LNCAP (cell line): ENCODE measurements around the gene RNFT2.

Experiments
- TF ChIP-seq, protein P1 (sequence below): fragments of 450-650 bp; IDR thresholded peaks from 2 replicates; pipeline ENCODE4 v1.5.1; 2017; ENCODE audit warnings: mild to moderate bottlenecking

RNFT2 gene

GRCh38 chr12:116879509-116880212 is 141.5 kb downstream of the RNFT2 start:
- TF ChIP-seq, protein P1, sequence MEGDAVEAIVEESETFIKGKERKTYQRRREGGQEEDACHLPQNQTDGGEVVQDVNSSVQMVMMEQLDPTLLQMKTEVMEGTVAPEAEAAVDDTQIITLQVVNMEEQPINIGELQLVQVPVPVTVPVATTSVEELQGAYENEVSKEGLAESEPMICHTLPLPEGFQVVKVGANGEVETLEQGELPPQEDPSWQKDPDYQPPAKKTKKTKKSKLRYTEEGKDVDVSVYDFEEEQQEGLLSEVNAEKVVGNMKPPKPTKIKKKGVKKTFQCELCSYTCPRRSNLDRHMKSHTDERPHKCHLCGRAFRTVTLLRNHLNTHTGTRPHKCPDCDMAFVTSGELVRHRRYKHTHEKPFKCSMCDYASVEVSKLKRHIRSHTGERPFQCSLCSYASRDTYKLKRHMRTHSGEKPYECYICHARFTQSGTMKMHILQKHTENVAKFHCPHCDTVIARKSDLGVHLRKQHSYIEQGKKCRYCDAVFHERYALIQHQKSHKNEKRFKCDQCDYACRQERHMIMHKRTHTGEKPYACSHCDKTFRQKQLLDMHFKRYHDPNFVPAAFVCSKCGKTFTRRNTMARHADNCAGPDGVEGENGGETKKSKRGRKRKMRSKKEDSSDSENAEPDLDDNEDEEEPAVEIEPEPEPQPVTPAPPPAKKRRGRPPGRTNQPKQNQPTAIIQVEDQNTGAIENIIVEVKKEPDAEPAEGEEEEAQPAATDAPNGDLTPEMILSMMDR, result no peak

- TF ChIP-seq, protein P1, result no peak
These were observed 142.2 kb downstream of the RNFT2 start for GRCh38 chr12:116880213-116880816.

DNA sequence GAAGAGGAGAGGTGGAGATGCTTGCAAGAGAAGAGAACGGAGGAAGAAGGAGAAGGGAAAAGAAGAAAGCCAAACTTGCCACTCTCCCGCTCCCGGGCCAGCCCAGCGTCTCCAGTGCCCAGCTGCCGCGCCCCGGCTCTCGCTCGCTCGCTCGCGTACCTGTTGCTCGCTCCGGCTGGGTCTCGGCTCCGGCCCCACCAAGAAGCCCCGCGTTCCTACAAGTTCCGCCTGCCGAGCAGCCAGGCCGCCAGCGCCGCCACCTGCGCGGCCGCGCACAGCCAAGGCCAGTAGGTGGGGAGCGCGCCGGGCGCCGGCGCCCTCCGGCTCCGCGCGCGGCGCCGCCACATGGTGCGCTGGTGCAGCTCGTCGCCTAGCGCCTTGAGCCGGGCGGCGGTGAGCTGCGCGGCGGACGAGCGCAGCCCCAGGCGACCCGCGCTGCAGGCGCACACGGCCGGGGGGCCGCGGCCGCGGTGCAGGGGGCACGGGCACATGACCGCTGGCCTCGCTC is 142.8 kb downstream of the RNFT2 start:
- TF ChIP-seq, protein P1, result peak; percentile 45

GRCh38 chr12:116881325-116881876 is 143.3 kb downstream of the RNFT2 start, which contains the start of gene HRK:
Gene HRK, minus strand, starts transcription at chr12:116881441. Its CDS starts 134 bp downstream, at chr12:116881307.
- TF ChIP-seq, protein P1, result no peak

DNA sequence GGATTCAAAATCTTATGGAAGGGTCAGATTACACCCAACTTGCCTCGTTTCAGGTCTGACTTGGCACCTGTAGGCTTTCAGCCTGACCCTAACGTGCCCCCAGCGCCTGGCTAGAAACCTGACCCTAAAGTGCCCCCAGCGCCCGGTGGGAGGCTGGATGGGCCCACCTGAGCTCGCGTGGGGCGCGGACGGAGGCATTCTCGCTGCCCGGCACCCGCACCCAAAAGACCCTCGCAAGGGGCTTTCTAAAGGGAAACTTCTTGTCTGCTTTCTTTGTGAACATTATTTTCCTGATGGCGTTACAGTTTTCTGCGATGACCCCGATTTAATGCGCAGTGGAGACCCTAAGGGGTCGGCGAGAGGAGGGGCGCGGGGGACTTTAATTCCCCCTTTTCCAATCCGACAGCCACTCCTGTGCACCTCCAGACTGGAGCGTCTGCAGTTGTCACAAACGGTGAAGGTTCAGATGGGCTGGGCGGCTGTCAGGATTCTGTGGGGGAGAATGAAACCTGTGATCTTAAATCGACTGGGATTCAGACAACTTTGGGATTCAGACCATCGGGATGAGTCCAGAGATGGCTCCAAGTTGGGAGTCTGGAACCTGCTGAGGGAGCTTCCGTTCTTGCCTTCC is 143.9 kb downstream of the RNFT2 start:
- TF ChIP-seq, protein P1, result no peak

- TF ChIP-seq, protein P1, result no peak
These were observed 144.6 kb downstream of the RNFT2 start for GRCh38 chr12:116882742-116883141.

DNA sequence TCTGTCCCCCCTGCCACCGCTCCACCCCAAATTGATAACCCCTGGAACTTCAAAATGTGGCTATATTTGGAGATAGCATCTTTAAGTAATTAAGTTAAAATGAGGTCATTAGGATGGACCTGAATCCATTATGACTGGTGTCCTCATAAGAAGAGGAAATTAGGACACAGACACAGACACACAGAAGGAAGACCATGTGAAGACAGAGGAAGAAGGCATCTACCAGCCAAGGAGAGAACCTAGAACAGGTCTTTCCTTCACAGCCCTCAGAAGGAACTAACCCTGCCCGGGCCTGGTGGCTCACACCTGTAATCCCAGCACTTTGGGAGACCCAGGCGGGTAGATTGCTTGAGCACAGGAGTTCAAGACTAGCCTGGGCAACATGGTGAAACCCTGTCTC is 146.8 kb downstream of the RNFT2 start:
- TF ChIP-seq, protein P1, result no peak
